ENCODE results near the gene CENATAC. TPM values are rescaled to one million over a fixed set of nuclear protein-coding genes. Genes with fewer than 3 reads are reported as not detected.
A peak's percentile ranks its signal among the peaks of the same experiment; 100 is the strongest.

The CENATAC gene
- total RNA-seq, 2 experiments from 2014 or later = 47.7 to 60.6 TPM

DNA sequence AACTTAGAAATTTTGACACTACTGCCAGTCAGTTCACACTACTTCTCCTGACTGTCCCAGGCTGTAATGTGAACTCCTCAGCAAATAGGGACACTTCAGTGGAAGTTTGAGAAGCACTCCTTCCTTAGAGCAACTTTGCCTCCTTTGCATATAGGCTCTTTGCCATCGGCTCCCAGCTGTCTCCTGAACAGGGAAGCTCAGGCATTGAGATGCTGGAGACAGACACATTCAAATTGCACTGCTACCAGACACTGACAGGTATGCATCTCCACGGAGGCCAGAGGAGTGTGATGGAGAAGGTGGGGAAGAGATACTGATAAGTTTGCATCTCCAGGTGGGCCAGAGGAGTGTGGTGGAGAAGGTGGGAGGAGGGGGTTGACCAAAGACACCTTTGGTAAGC lies 22.1 kb downstream of the CENATAC start:
- CTCF ChIA-PET (ENCODE audit: unreplicated experiment) = no interaction called here
- H4K20me1 ChIP-seq (ENCODE audit: insufficient read depth, low read length) = peaks cover 29% of the 10 kb centered on the region; the same call in 1 of the 2 replicates
- peak overlapping the region; percentile 81 for H3K4me3 ChIP-seq (ENCODE audit: low read depth, low read length, poor library complexity, severe bottlenecking)
- no peak for TF ChIP-seq EZH2phosphoT487 (IDR thresholded peaks at IDR 0.05; ENCODE audit: borderline replicate concordance, low read depth, low read length)
- TF ChIP-seq CTCF (conservative IDR thresholded peaks at IDR 0.05; ENCODE audit: low read length) = no peak
- no peaks in the 10 kb centered on the region for H3K9me2 ChIP-seq (ENCODE audit: insufficient read depth, low read length)
- H3K27ac ChIP-seq (ENCODE audit: low read depth, low read length, poor library complexity, severe bottlenecking) = no peak overlapping the region
- H3K9me3 ChIP-seq (ENCODE audit: low read length) = no peaks in the 10 kb centered on the region
- H3K4me1 ChIP-seq (ENCODE audit: insufficient read depth, low read length, poor library complexity, severe bottlenecking) = peaks cover 29% of the 10 kb centered on the region
- POLR2A ChIA-PET = interaction anchor here (1.2 kb wide), 1 partner anchor 22 kb away, joined by 3 read pairs; the partner anchor contains the start of gene CENATAC
- DNase-seq (ENCODE audit: low spot score) = no peak
- no TSS peak for BruUV-seq (replicated peaks)
- no peak overlapping the region for H2AFZ ChIP-seq (ENCODE audit: low read length)
- intact Hi-C loops (cut with micrococcal nuclease; ENCODE audit: unreplicated experiment) = loop anchor here (2.0 kb wide), 2 partner anchors 75 to 83 kb away; a partner anchor contains a TSS
- H3K79me2 ChIP-seq (ENCODE audit: insufficient read depth, low read depth, low read length) = peaks cover 70% of the 10 kb centered on the region
- peak overlapping the region; percentile 84 for H3K4me2 ChIP-seq (ENCODE audit: low read length)
- H3K36me3 ChIP-seq (ENCODE audit: insufficient read depth, low read length) = peaks cover 82% of the 10 kb centered on the region

DNA sequence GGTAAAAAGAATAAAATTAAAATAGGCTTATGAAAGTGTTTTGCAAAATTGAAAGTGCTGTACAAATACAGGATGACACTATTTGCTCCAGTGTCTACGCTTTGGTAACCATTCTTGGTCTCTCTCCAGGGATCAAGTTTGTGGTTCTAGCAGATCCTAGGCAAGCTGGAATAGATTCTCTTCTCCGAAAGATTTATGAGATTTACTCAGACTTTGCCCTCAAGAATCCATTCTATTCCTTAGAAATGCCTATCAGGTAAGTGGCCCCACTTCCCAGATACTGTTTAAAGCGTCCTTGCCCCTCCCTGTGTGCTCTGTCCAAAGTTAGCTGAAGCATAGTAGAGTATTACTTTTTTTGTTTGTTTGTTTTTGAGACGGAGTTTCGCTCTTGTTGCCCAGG lies 23.7 kb downstream of the CENATAC start:
- no peak overlapping the region for H2AFZ ChIP-seq (ENCODE audit: low read length)
- TF ChIP-seq CTCF (conservative IDR thresholded peaks at IDR 0.05; ENCODE audit: low read length) (no peak), EZH2phosphoT487 (IDR thresholded peaks at IDR 0.05; ENCODE audit: borderline replicate concordance, low read depth, low read length) (no peak)
- H3K79me2 ChIP-seq (ENCODE audit: insufficient read depth, low read depth, low read length) = peaks cover 53% of the 10 kb centered on the region
- no peaks in the 10 kb centered on the region for H3K9me3 ChIP-seq (ENCODE audit: low read length)
- peaks cover 20% of the 10 kb centered on the region for H3K4me1 ChIP-seq (ENCODE audit: insufficient read depth, low read length, poor library complexity, severe bottlenecking)
- intact Hi-C loops (cut with micrococcal nuclease; ENCODE audit: unreplicated experiment) = no loop called here
- no peak for DNase-seq (ENCODE audit: low spot score)
- H3K4me3 ChIP-seq (ENCODE audit: low read depth, low read length, poor library complexity, severe bottlenecking) = no peak overlapping the region
- ChIA-PET CTCF (ENCODE audit: unreplicated experiment) (interaction anchor here (0.6 kb wide), 1 partner anchor 586 kb away, joined by 3 read pairs; no protein-coding TSS in a partner anchor), POLR2A (interaction anchor here (0.9 kb wide), 1 partner anchor 85 kb away, joined by 3 read pairs; the partner anchor contains the start of gene C2CD2L)
- TSS peak; percentile 41 for BruUV-seq (replicated peaks)
- peaks cover 77% of the 10 kb centered on the region for H3K36me3 ChIP-seq (ENCODE audit: insufficient read depth, low read length)
- peak overlapping the region; percentile 13; the same call in 1 of the 2 replicates for H3K4me2 ChIP-seq (ENCODE audit: low read length)
- H3K27ac ChIP-seq (ENCODE audit: low read depth, low read length, poor library complexity, severe bottlenecking) = no peak overlapping the region
- H4K20me1 ChIP-seq (ENCODE audit: insufficient read depth, low read length) = peaks cover 22% of the 10 kb centered on the region; the same call in 1 of the 2 replicates
- H3K9me2 ChIP-seq (ENCODE audit: insufficient read depth, low read length) = no peaks in the 10 kb centered on the region

GRCh38 chr11:119023741-119024140 lies 25.8 kb downstream of the CENATAC start:
- H3K9me2 ChIP-seq (ENCODE audit: insufficient read depth, low read length) = no peaks in the 10 kb centered on the region
- intact Hi-C loops (cut with micrococcal nuclease; ENCODE audit: unreplicated experiment) = no loop called here
- no peak overlapping the region for H3K27ac ChIP-seq (ENCODE audit: low read depth, low read length, poor library complexity, severe bottlenecking)
- peaks cover 14% of the 10 kb centered on the region; the same call in 1 of the 2 replicates for H4K20me1 ChIP-seq (ENCODE audit: insufficient read depth, low read length)
- H2AFZ ChIP-seq (ENCODE audit: low read length) = no peak overlapping the region
- no peak overlapping the region for H3K4me3 ChIP-seq (ENCODE audit: low read depth, low read length, poor library complexity, severe bottlenecking)
- peaks cover 19% of the 10 kb centered on the region for H3K4me1 ChIP-seq (ENCODE audit: insufficient read depth, low read length, poor library complexity, severe bottlenecking)
- POLR2A ChIA-PET = interaction anchor here (0.5 to 0.6 kb wide), 2 partner anchors 14 to 33 kb away, joined by 3 to 4 read pairs; no protein-coding TSS in a partner anchor
- TF ChIP-seq EZH2phosphoT487 (IDR thresholded peaks at IDR 0.05; ENCODE audit: borderline replicate concordance, low read depth, low read length) (no peak), CTCF (conservative IDR thresholded peaks at IDR 0.05; ENCODE audit: low read length) (no peak)
- H3K9me3 ChIP-seq (ENCODE audit: low read length) = no peaks in the 10 kb centered on the region
- peaks cover 37% of the 10 kb centered on the region for H3K79me2 ChIP-seq (ENCODE audit: insufficient read depth, low read depth, low read length)
- CTCF ChIA-PET (ENCODE audit: unreplicated experiment) = no interaction called here
- H3K4me2 ChIP-seq (ENCODE audit: low read length) = no peak overlapping the region
- peaks cover 63% of the 10 kb centered on the region for H3K36me3 ChIP-seq (ENCODE audit: insufficient read depth, low read length)
- no TSS peak for BruUV-seq (replicated peaks)
- no peak for DNase-seq (ENCODE audit: low spot score)
